ENCODE data around the gene CFHR5. TPM values are rescaled to one million over a fixed set of nuclear protein-coding genes. Genes with fewer than 3 reads are reported as not detected.
"Not testable (repeated sequence)": the region's sequence is repeated elsewhere in the genome, so short reads cannot be mapped to it uniquely, and the experiment has no call there.

Gene CFHR5
- not detected for total RNA-seq
- long read RNA-seq: 0 reads

DNA sequence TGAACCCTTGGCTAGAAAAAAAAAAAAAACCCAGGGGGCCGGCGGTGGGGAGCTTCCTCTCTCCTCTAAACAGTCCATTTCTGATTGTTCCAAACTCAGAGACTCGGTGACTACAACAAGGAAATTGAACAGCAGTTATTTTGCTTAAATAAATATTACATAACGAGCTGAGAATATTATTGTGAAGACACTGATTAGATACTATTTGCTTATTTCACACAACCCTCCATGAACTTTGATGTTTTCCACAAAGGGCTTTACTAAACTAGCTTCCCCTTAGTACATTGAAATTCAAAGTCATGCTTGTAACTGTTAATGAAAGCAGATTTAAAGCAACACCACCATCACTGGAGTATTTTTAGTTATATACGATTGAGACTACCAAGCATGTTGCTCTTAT is at the start of gene CFHR5:
TSS of gene CFHR5 (plus strand) at position 279 of the 400 bp plus-strand sequence. CDS start at position 388, 109 bp downstream.
- no peak for DNase-seq (ENCODE audit: low spot score)

DNA sequence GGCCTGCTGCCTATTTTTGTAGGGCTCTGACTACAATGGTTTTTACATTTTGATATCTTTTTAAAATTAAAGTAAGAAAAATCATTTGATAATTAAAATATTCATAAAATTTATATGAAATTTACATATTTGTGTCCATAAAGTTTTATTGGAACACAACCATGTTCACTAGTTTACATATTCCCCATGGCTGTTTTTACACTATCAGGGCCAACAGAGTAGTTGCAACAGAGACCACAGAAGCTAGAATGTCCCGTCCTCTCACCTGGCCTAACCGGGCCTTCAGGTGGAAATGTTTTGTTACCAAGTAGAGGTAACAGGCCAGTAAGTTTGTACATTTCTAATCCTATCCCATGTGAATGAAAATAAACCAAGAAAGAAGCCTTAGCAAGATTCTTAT is 44.5 kb upstream of the CFHR5 start:
- not testable (repeated sequence) for DNase-seq (ENCODE audit: low spot score)

- DNase-seq (ENCODE audit: low spot score): no peak
Measured at GRCh38 chr1:196933531-196934189, 43.7 kb upstream of the CFHR5 start.

DNA sequence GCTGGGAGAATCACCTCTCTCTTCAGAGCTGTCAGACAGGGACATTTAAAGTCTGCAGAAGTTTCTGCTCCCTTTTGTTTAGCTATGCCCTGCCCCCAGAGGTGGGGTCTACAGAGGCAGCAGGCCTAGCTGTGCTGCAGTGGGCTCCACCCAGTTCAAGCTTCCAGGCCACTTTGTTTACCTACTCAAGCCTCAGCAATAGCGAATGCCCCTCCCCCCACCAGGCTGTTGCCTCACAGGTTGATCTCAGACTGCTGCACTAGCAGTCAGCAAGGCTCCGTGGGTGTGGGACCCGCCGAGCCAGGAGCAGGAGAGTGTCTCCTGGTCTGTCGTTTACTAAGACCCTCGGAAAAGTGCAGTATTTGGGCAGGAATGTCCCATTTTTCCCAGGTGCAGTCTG is 35.9 kb upstream of the CFHR5 start:
- DNase-seq (ENCODE audit: low spot score): not testable (repeated sequence)

DNA sequence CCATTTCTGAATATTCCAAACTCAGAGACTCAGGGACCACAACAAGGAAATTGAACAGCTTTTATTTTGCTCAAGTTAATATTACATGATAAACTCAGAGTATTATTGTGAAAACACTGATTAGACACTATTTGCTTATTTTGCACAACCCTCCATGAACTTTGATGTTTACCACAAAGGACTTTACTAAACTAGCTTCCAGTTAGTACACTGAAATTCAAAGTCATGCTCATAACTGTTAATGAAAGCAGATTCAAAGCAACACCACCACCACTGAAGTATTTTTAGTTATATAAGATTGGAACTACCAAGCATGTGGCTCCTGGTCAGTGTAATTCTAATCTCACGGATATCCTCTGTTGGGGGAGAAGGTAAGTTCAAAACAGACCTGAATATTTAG is 33.8 kb upstream of the CFHR5 start, which contains the start of gene CFHR2:
TSS of gene CFHR2 (plus strand) at position 171 of the 400 bp plus-strand sequence. CDS start at position 314, 143 bp downstream.
- DNase-seq (ENCODE audit: low spot score): not testable (repeated sequence)

- no peak for DNase-seq (ENCODE audit: low spot score)
Measured at GRCh38 chr1:196951711-196952394, 25.5 kb upstream of the CFHR5 start.

DNA sequence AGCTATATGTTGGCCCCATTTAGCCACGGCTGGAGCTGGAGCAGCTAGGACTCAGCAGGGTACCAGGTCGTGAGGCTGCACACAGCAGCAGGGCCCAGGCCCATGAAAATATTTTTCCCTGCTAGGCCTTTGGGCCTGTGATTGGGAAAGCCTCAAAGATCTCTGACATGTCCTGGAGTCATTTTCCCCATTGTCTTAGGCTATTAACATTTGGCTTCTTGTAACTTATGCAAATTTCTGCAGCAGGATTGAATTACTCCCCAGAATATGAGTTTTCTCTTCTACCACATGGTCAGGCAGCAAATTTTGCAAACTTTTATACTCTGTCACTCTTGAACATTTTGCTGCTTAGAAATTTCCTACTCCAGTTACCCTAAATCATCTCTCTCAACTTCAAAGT is 22.6 kb upstream of the CFHR5 start:
- no peak for DNase-seq (ENCODE audit: low spot score)

GRCh38 chr1:196955926-196956325 is 21.4 kb upstream of the CFHR5 start:
- DNase-seq (ENCODE audit: low spot score): no peak

- no peak for DNase-seq (ENCODE audit: low spot score)
Measured at GRCh38 chr1:196960854-196961253, 16.5 kb upstream of the CFHR5 start.

GRCh38 chr1:196970182-196970581 is 7.2 kb upstream of the CFHR5 start:
- no peak for DNase-seq (ENCODE audit: low spot score)

DNA sequence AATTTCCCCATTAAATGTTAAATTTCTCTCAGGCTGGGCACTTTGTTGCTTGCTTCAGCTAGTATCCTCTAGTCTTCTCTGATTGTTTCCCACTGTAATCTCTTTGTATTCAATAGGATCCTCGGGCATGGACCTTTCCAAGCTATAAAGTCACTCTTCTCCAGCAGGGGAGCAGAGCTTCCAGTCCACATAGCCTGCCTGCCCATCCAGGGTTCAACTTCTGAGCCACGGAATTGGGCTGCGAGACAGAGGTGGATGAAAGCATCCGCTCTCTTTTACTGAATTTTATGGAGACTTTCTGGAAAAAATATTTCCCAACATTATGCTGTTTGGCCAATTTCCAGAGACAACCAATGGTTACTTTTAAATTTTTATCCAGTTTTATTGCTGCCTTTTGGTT is 1.1 kb upstream of the CFHR5 start:
- no peak for DNase-seq (ENCODE audit: low spot score)

DNA sequence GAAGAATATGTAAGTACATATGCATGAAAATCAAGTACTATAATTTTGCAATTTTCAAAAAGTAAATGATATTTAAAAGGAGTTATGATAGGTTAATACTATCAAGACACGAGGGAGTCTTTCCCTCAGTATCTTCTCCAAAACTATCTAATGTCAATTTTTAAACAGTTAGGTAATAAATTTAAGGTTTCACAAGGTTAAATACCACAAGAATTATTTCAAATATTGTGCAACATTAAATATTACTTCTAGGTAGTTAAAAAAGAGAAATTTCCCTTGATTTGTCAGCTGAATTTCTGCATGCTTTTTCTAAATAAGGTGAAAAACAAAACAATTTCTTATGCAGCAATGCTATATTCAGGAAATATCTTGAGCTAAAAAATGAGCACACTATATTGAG is 3.5 kb downstream of the CFHR5 start:
- DNase-seq (ENCODE audit: low spot score): no peak

GRCh38 chr1:196982247-196982646 is 4.9 kb downstream of the CFHR5 start:
- not testable (repeated sequence) for DNase-seq (ENCODE audit: low spot score)

DNA sequence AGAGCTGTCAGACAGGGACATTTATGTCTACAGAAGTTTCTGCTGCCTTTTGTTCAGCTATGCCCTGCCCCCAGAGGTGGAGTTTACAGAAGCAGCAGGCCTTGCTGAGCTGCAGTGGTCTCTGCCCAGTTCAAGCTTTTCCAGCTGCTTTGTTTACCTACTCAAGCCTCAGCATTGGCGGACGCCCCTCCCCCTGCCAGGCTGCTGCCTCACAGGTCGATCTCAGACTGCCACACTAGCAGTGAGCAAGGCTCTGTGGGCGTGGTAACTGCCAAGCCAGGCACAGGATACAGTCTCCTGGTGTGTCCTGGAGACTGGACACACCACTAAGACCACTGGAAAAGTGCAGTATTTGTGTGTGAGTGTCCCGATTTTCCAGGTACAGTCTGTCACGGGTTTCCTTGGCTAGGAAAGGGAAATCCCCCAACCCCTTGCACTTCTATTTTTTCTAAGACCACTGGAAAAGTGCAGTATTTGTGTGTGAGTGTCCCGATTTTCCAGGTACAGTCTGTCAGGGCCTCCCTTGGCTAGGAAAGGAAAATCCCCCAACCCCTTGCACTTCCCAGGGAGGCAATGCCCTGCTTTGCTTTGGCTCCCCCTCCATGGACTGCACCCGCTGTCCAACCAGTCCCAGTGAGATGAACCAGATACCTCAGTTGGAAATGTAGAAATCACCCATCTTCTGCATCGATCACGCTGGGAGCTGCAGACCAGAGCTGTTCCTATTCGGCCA is 14.7 kb downstream of the CFHR5 start:
- not testable (repeated sequence) for DNase-seq (ENCODE audit: low spot score)

DNA sequence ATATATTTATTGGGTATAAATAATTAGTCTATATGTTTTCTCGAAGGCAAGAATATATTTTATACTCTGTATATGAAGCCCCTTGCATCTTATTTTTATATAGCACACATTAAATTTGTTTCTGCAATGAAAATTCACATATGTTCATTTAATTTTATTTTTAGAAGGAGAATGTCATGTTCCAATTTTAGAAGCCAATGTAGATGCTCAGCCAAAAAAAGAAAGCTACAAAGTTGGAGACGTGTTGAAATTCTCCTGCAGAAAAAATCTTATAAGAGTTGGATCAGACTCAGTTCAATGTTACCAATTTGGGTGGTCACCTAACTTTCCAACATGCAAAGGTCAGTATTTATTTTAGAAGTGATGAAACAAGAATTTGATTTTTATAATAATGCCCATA is 16.6 kb downstream of the CFHR5 start:
- no peak for DNase-seq (ENCODE audit: low spot score)

GRCh38 chr1:196997423-196997822 is 20.1 kb downstream of the CFHR5 start:
- DNase-seq (ENCODE audit: low spot score): no peak

DNA sequence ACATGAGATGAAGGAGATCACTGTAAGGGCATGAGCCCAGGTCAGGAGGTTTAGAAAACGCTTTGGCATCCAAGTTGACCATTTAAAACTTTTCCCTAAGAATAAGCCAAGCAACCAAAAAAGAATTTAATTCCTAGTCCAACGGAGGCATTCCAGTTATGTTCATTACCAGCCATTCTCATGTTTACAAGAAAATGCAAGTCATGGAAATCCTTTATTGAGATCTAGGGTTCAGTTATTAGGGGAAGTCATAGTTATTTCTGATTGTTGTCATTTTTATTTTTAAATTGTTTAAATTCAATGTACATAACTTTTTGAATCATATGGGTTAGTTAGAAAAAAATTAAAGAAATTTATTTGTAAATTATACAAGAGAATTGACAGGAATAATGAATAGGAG is 24.5 kb downstream of the CFHR5 start:
- no peak for DNase-seq (ENCODE audit: low spot score)

DNA sequence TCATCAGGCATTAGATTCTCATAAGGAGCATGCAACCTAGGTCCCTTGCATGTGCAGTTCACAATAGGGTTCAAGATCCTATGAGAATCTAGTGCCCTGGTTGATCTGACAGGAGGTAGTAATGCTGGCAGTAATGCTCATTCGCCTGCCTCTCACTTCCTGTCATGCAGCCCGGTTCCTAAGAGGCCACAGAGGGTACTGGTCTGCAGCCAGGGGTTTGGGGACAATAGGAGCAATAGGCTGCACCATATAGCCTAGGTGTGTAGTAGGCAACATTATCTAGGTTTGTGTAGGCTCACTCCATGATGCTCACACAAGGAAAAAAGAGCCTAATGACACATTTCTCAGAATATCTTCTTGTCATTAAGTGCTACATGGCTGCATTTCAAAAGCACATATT is 25.8 kb downstream of the CFHR5 start:
- no peak for DNase-seq (ENCODE audit: low spot score)

GRCh38 chr1:197008861-197009260 is 31.5 kb downstream of the CFHR5 start:
- DNase-seq (ENCODE audit: low spot score): no peak

DNA sequence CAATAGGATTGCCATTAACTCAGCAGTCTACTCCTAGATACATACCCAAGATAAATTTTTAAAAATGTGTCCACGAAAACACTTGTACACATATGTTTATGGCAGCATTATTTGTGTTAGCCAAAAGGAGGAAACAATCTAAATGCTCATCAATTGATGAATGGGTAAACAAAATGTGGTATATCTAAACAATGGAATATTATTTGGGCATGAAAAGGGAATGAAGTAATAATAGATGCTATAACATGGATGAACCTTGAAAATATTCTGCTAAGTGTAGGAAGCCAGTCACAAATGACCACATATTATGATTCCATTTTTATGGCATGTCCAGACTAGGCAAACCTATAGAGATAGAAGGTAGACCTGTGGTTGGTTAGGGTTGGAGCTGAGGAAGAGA is 34.3 kb downstream of the CFHR5 start:
- no peak for DNase-seq (ENCODE audit: low spot score)

GRCh38 chr1:197013234-197013633 is 35.9 kb downstream of the CFHR5 start:
- no peak for DNase-seq (ENCODE audit: low spot score)

- no peak for DNase-seq (ENCODE audit: low spot score)
Measured at GRCh38 chr1:197016751-197017150, 39.4 kb downstream of the CFHR5 start.

Data from mesenteric fat pad (tissue), 1 donor.